Activated naive CD4-positive, alpha-beta T cell treated with anti-CD3 and anti-CD28 coated beads for 36 hours (primary cell): ENCODE results near the gene TTC39C. TPM values are rescaled to one million over a fixed set of nuclear protein-coding genes. Genes with fewer than 3 reads are reported as not detected.
A peak's percentile ranks its signal among the peaks of the same experiment; 100 is the strongest.
"Not testable (repeated sequence)": the region's sequence is repeated elsewhere in the genome, so short reads cannot be mapped to it uniquely, and the experiment has no call there.

ENCODE experiments used
- CTCF ChIA-PET: fragments of 350-600 bp; sonication (Branson Sonifier 250); formaldehyde crosslinking; loops from one replicate; lab custom pipeline; 2021; ENCODE audit warnings: antibody characterized with exemption; lab: Charles Lee
- DNase-seq: peaks from one replicate; pipeline ENCODE4 v3.0.0-alpha.2; 2020
- H3K27ac Mint-ChIP-seq: one replicate; pipeline ENCODE4 v1.8.0; 2021; ENCODE audit warnings: mild to moderate bottlenecking, mixed read lengths
- H3K27me3 Mint-ChIP-seq: one replicate; pipeline ENCODE4 v1.8.0; 2021; ENCODE audit warnings: low read depth, mixed read lengths
- H3K36me3 Mint-ChIP-seq: one replicate; pipeline ENCODE4 v1.8.0; 2021; ENCODE audit warnings: low read depth, mixed read lengths
- H3K4me1 Mint-ChIP-seq: one replicate; pipeline ENCODE4 v1.8.0; 2021; ENCODE audit warnings: low read depth, mixed read lengths
- H3K4me3 Mint-ChIP-seq: one replicate; pipeline ENCODE4 v1.8.0; 2021; ENCODE audit warnings: mild to moderate bottlenecking, moderate library complexity, mixed read lengths
- H3K9me3 Mint-ChIP-seq: one replicate; pipeline ENCODE4 v1.8.0; 2021; ENCODE audit warnings: mixed read lengths
- intact Hi-C: fragments of 100-400 bp; cut with micrococcal nuclease; formaldehyde crosslinking; loops from one replicate; pipeline ENCODE4 v1.15.1; 2023
- total RNA-seq, 2 experiments: library from RNA; stranded (reverse); gene quantifications; one replicate each; pipeline ENCODE4 v1.2.3, GENCODE V29; 2021

The TTC39C gene
- total RNA-seq, 2 experiments from 2014 or later = 39.9 to 44.2 TPM

DNA sequence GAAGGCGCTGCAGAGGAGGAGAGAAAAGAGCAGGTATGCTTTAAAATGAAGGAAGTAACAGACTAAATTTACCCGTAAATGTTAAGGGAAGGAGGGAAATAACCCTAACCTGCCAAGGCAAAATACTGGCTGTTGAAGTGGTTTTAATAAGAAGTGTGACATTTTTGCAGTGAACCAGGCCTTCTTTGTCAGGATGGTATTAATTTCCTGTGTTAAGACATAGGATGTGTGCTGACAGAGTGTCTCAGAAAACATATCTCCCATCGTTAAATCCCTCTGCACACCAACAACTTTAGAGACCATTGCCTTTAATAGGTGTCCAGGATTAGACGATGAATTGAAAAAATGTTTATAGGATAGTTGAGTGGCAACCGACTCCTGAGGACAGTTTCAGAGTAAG lies 9.9 kb downstream of the TTC39C start:
- peaks cover 23% of the 10 kb centered on the region for H3K36me3 Mint-ChIP-seq
- CTCF ChIA-PET = no interaction called here
- no peak overlapping the region for H3K27ac Mint-ChIP-seq

DNA sequence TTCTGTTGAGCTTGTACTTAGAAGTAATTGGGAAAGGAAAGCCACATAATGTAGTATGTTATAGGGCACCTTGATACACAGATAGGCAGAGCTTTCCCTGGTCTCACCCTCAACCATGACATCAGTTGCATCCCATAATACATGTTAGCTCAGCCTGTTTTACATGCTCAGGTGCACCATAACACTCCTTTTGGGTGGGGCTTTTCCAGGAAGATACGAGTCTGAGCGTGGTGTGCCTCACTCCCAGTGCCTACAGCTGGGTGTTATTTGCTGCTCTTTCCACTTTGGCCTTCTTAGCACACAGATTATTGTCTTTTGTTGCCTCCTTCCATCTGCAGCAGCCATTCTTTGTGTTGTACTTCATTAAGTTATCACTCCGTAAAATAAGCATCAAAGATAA lies 11.9 kb downstream of the TTC39C start:
- no peaks in the 10 kb centered on the region for H3K9me3 Mint-ChIP-seq
- CTCF ChIA-PET = interaction anchor here (1.0 to 1.4 kb wide), 2 partner anchors 15 to 51 kb away, joined by 3 read pairs; no protein-coding TSS in a partner anchor
- intact Hi-C loops = no loop called here
- H3K4me1 Mint-ChIP-seq = peaks cover 81% of the 10 kb centered on the region
- DNase-seq = peak; percentile 30
- peak overlapping the region; percentile 33 for H3K27ac Mint-ChIP-seq
- no peaks in the 10 kb centered on the region for H3K27me3 Mint-ChIP-seq
- no peak overlapping the region for H3K4me3 Mint-ChIP-seq
- H3K36me3 Mint-ChIP-seq = peaks cover 18% of the 10 kb centered on the region

More for the DNA sequence above, 9.9 kb downstream of the TTC39C start:
- Mint-ChIP-seq H3K9me3 (no peaks in the 10 kb centered on the region), H3K4me3 (no peak overlapping the region), H3K27me3 (no peaks in the 10 kb centered on the region), H3K4me1 (peaks cover 88% of the 10 kb centered on the region)
- intact Hi-C loops = no loop called here
- DNase-seq = no peak

DNA sequence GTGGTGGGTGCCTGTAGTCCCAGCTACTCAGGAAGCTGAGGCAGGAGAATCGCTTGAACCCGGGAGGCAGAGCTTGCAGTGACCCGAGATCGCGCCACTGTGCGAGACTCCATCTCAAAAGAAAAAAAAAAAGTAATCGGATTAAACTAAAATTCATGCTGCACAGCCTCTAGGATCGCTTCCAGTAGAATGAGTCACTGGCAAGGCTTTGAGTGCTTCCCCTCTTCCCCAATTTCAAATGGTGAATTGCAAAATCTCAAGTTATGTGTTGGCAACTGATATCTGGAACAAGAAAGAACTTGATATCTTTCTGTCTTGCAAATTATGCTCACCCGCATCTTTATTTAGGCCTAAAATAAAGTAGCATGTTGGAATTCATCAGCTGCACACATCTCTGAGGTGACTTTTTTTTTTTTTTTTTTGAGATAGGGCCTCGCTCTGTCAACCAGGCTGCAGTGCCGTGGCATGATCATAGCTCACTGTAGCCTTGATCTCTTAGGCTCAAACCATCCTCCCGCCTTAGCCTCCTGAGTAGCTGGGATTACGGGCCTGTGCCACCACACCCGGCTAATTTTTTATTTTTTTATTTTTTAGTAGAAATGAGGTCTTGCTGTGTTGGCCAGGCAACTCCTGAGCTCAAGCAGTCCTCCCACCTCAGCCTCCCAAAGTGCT lies 12.7 kb downstream of the TTC39C start:
- no peak for DNase-seq
- Mint-ChIP-seq H3K27me3 (no peaks in the 10 kb centered on the region), H3K4me1 (peaks cover 81% of the 10 kb centered on the region), H3K4me3 (no peak overlapping the region), H3K36me3 (peaks cover 14% of the 10 kb centered on the region), H3K27ac (no peak overlapping the region), H3K9me3 (no peaks in the 10 kb centered on the region)
- CTCF ChIA-PET = no interaction called here
- intact Hi-C loops = no loop called here

DNA sequence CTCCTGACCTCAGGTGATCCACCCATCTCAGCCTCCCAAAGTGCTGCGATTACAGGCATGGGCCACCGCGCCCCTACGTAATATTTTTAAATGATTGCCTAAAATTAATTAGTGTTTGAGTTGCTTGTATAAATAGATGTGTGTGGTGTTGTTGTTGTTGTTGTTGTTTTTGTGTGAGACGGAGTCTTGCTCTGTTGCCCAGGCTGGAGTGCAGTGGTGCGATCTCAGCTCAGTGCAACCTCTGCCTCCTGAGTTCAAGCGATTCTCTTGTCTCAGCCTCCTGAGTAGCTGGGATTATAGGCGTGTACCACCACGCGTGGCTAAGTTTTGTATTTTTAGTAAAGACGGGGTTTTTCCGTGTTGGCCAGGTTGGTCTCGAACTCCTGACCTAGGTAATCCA lies 14.4 kb downstream of the TTC39C start:
- intact Hi-C loops = loop anchor here (1.0 kb wide), 1 partner anchor 9 kb away; no protein-coding TSS in a partner anchor
- H3K27ac Mint-ChIP-seq, H3K4me3 Mint-ChIP-seq, DNase-seq, H3K9me3 Mint-ChIP-seq, H3K27me3 Mint-ChIP-seq: not testable (repeated sequence)
- Mint-ChIP-seq H3K36me3 (peaks cover 12% of the 10 kb centered on the region), H3K4me1 (peaks cover 78% of the 10 kb centered on the region)
- CTCF ChIA-PET = interaction anchor here (0.6 to 1.2 kb wide), 2 partner anchors 8 to 19 kb away, joined by 4 read pairs; no protein-coding TSS in a partner anchor

DNA sequence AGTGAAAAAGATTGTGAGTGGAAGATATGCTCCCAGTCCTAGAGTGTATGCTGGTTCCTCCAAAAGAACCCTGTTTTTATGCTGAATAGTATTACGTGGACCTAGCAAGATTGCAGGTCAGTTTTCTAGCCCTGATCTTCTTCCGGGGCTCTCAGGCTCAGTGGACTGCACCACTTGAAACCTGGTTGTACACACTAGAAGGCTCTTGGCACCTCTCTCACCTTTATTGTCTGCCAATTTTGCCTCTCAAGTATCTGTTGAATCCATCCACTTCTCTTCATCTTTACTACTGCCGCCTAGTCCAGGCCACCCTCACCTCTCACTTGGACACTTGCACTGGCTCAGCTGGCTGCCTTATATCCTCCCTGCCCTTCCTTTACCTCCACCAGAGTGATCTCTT lies 16.8 kb downstream of the TTC39C start:
- no peak for DNase-seq
- no peaks in the 10 kb centered on the region for H3K27me3 Mint-ChIP-seq
- H3K27ac Mint-ChIP-seq = no peak overlapping the region
- intact Hi-C loops = no loop called here
- peaks cover 66% of the 10 kb centered on the region for H3K4me1 Mint-ChIP-seq
- H3K36me3 Mint-ChIP-seq = peaks cover 6% of the 10 kb centered on the region
- CTCF ChIA-PET = interaction anchor here (1.6 kb wide), 1 partner anchor 8 kb away, joined by 4 read pairs; no protein-coding TSS in a partner anchor
- no peaks in the 10 kb centered on the region for H3K9me3 Mint-ChIP-seq
- H3K4me3 Mint-ChIP-seq = no peak overlapping the region

DNA sequence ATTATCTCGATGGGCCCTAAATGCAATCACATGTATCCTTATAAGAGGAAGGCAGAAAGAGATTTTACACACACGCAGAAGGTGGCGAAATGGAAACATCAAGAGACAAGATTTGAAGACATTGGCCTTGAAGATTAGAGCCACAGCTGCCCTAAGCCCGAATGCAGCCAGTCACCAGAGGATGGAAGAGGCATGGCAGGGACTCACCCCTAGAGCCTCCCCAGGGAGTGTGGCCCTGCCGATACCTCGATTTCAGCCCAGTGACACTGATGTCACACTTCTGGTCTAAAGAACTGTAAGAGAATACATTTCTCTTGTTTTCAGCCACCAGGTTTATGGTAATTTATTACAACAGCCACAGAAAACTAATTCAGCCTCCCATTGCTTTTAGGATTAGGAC lies 17.4 kb downstream of the TTC39C start:
- Mint-ChIP-seq H3K27me3 (no peaks in the 10 kb centered on the region), H3K4me3 (no peak overlapping the region), H3K9me3 (no peaks in the 10 kb centered on the region), H3K27ac (no peak overlapping the region), H3K4me1 (peaks cover 66% of the 10 kb centered on the region), H3K36me3 (peaks cover 6% of the 10 kb centered on the region)
- CTCF ChIA-PET = interaction anchor here (0.7 to 1.6 kb wide), 2 partner anchors 9 to 35 kb away, joined by 3 to 4 read pairs; no protein-coding TSS in a partner anchor
- DNase-seq = no peak
- intact Hi-C loops = no loop called here

DNA sequence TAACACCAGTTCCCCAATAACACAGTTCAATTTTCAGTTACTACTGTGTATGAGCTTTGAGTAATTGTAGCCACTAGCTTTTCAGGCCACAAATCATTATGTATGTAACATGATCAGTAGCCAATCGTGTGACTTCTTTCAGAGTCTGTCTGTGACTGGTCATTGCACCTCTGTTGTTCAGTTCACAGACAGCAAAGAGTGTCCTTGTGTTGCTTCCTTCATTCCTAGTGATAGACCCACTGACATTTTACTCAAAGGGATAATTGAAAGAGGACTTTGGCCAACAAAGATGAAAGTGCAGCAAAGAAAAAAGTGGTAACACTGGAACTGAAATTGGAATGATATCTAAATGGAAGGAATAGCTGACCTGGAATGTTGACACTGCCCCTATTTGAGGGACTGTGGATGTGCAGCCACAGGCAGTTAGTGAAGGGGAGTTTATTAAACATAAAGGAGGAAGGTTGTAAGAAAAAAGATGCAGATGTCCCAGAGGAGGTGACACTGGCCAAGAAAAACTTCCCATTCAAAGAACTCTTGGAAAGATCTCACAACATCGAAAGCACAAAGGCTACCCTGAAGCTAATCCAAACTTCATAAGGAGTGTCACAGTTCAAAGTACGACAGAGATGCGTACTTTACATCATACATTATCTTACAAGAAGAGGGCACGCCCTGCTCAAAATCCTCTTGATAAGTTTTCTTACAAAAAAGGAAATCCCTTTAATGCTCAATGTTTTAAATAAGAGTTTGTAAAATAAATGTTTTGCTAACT lies 19.3 kb downstream of the TTC39C start:
- H3K4me1 Mint-ChIP-seq = peaks cover 68% of the 10 kb centered on the region
- H3K27ac Mint-ChIP-seq = no peak overlapping the region
- CTCF ChIA-PET = interaction anchor here (0.7 to 1.1 kb wide), 2 partner anchors 11 to 13 kb away, joined by 3 read pairs; no protein-coding TSS in a partner anchor
- intact Hi-C loops = no loop called here
- DNase-seq = no peak
- H3K27me3 Mint-ChIP-seq = no peaks in the 10 kb centered on the region
- H3K4me3 Mint-ChIP-seq = no peak overlapping the region
- H3K36me3 Mint-ChIP-seq = peaks cover 6% of the 10 kb centered on the region
- H3K9me3 Mint-ChIP-seq = no peaks in the 10 kb centered on the region

DNA sequence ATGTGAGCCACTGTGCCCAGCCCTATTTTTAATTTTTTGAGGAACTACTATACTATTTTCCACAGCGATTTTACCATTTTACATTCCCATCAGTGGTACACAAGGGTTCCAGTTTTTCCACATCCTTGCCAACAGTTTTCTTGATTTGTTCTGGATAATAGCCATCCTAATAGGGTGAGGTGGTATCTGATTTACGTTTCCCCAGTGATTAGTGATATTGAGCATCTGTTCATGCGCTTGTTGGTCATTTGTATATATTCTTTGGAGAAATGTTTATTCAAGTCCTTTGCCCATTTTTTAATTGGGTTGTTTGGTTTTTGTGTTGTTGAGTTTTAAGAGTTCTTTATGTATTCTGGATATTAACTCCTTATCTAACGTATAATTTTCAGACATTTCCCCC lies 20.8 kb downstream of the TTC39C start:
- DNase-seq = no peak

DNA sequence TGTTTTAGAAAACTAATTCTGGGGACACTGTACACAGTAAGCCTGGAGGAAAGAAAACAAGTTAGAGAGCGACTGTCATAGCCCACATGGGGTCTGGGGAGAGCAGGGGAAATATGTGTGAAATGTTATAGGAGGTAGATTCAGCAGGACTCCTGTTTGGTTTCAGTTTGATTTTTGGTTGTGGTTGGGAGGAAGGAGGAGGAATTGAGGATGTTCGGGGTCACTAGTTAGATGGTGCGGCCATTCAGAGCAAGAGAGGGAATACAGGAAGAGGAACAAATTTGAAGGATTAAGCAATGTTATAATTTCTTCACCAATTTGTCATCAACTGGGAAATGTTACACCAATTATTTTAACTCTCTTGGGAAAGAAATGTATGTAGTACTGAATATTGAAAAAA lies 25.1 kb downstream of the TTC39C start:
- CTCF ChIA-PET = no interaction called here
- H3K36me3 Mint-ChIP-seq = no peaks in the 10 kb centered on the region
- no peak overlapping the region for H3K4me3 Mint-ChIP-seq
- no peaks in the 10 kb centered on the region for H3K27me3 Mint-ChIP-seq
- peaks cover 73% of the 10 kb centered on the region for H3K4me1 Mint-ChIP-seq
- no peak overlapping the region for H3K27ac Mint-ChIP-seq
- intact Hi-C loops = no loop called here
- H3K9me3 Mint-ChIP-seq = no peaks in the 10 kb centered on the region
- no peak for DNase-seq

More for the DNA sequence above, 20.8 kb downstream of the TTC39C start:
- peaks cover 6% of the 10 kb centered on the region for H3K36me3 Mint-ChIP-seq
- H3K9me3 Mint-ChIP-seq = no peaks in the 10 kb centered on the region
- H3K27ac Mint-ChIP-seq = no peak overlapping the region
- no peak overlapping the region for H3K4me3 Mint-ChIP-seq
- CTCF ChIA-PET = no interaction called here
- intact Hi-C loops = no loop called here
- peaks cover 68% of the 10 kb centered on the region for H3K4me1 Mint-ChIP-seq
- H3K27me3 Mint-ChIP-seq = no peaks in the 10 kb centered on the region

DNA sequence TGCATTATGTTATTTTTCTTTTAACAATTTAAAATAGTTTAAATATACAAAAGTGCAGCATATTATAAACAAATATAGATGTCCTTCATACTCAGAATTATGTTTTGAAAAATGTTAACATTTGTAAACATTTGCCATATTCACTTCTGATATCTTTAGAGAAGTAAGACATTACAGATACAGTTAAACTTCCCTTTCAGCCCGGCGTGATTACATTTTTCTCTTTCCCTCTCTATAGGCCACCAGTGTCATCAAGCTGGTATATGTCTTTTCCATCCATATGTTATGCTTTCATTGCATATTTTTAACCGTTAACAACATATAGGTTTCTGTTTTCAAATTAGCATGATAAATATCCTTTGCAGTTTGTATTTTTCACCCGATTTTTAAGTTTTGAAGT lies 27.1 kb downstream of the TTC39C start:
- Mint-ChIP-seq H3K27me3 (no peaks in the 10 kb centered on the region), H3K4me3 (no peak overlapping the region), H3K36me3 (no peaks in the 10 kb centered on the region), H3K4me1 (peaks cover 62% of the 10 kb centered on the region), H3K9me3 (no peaks in the 10 kb centered on the region), H3K27ac (no peak overlapping the region)
- no peak for DNase-seq
- intact Hi-C loops = no loop called here
- CTCF ChIA-PET = interaction anchor here (1.3 kb wide), 1 partner anchor 16 kb away, joined by 3 read pairs; no protein-coding TSS in a partner anchor

DNA sequence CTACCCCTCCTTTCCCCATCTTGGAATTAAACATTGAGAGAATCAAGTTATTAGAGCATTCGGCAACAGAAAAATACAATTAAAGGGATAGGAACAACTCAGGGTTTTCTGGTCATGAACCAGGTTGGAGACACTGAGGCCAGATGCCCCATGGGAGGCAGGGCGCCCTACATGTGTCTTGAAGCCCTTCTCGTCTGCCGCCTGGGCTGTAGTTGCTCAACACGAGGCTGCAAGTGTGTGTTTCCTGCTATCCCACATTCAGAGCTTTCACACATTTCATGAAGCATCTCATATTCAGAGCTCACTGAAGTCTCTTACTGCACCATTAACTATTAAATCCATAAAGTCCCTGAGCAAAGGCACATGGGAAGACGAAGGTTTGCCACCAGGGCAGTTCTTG lies 28.8 kb downstream of the TTC39C start:
- intact Hi-C loops = no loop called here
- Mint-ChIP-seq H3K36me3 (no peaks in the 10 kb centered on the region), H3K27me3 (no peaks in the 10 kb centered on the region), H3K4me3 (no peak overlapping the region), H3K27ac (no peak overlapping the region), H3K4me1 (peaks cover 56% of the 10 kb centered on the region), H3K9me3 (no peaks in the 10 kb centered on the region)
- DNase-seq = no peak
- CTCF ChIA-PET = no interaction called here

DNA sequence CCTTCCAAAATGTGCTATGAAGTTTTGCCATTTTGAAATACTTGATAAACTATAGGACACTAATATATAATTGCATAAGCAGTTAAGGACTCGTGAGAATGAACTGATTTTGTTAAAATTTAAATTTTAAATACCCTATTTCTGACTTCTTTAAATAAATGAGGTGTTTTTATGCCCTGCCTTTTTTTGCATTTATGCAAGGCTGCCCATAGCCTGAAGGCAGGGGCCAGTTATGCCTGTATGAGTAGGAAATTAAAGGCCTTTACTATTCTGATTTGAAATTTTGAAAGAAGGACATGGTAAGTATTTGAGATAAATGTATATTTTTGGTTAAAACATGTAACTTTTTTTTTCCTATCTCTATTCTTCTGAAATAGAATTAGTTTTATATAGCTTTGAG lies 33.7 kb downstream of the TTC39C start:
- CTCF ChIA-PET = interaction anchor here (0.7 to 1.5 kb wide), 2 partner anchors 19 to 71 kb away, joined by 3 to 4 read pairs; no protein-coding TSS in a partner anchor
- no peak for DNase-seq
- intact Hi-C loops = no loop called here
- no peaks in the 10 kb centered on the region for H3K36me3 Mint-ChIP-seq
- H3K27me3 Mint-ChIP-seq = no peaks in the 10 kb centered on the region
- H3K9me3 Mint-ChIP-seq = no peaks in the 10 kb centered on the region
- no peak overlapping the region for H3K27ac Mint-ChIP-seq
- no peak overlapping the region for H3K4me3 Mint-ChIP-seq
- H3K4me1 Mint-ChIP-seq = peaks cover 61% of the 10 kb centered on the region
